H1 (cell line): ENCODE measurements around the gene SHC3. TPM values are rescaled to one million over a fixed set of nuclear protein-coding genes. Genes with fewer than 3 reads are reported as not detected.

ENCODE experiments used
- CTCF ChIA-PET: fragments of 300-600 bp; sonication (Branson Sonifier 250); formaldehyde crosslinking; loops from one replicate; lab custom pipeline; 2021; ENCODE audit not compliant: partially characterized antibody; lab: Charles Lee
- POLR2A ChIA-PET: fragments of 300-600 bp; sonication (Branson Sonifier 250); formaldehyde crosslinking; loops from one replicate; lab custom pipeline; 2021; ENCODE audit warnings: inconsistent platforms; ENCODE audit not compliant: partially characterized antibody; lab: Charles Lee
- DNase-seq, 2 experiments: peaks; one replicate each; pipeline versions ENCODE4 v3.0.0 to v3.0.0-alpha.2; 2010 to 2022; ENCODE audit warnings: low spot score in 2 of 2, low read depth in 1 of 2, mixed read lengths in 1 of 2
- FAIRE-seq: peaks from 2 replicates; lab custom pipeline; 2011; peaks lifted over from hg19 to GRCh38; lab: Jason Lieb, UNC
- H2AFZ ChIP-seq: 2 replicates; pipeline ENCODE4 v1.8.1; 2012; ENCODE audit warnings: low read length, inconsistent platforms
- H2AK5ac ChIP-seq: 2 replicates; pipeline ENCODE4 v1.6.1; 2013; ENCODE audit warnings: low read depth, low read length
- H2BK120ac ChIP-seq: replicated peaks from 2 replicates; pipeline ENCODE3; 2013; ENCODE audit warnings: low read depth, low read length, inconsistent platforms
- H2BK12ac ChIP-seq: 2 replicates; pipeline ENCODE4 v1.6.1; 2013; ENCODE audit warnings: low read depth, low read length
- H2BK15ac ChIP-seq: 2 replicates; pipeline ENCODE4 v1.6.1; 2013; ENCODE audit warnings: low read length
- H2BK20ac ChIP-seq: 2 replicates; pipeline ENCODE4 v1.6.1; 2013; ENCODE audit warnings: low read length
- H2BK5ac ChIP-seq: 2 replicates; pipeline ENCODE4 v1.6.1; 2013; ENCODE audit warnings: low read depth, low read length
- H3K14ac ChIP-seq: 2 replicates; pipeline ENCODE4 v1.6.1; 2013; ENCODE audit warnings: inconsistent platforms; ENCODE audit not compliant: insufficient read length
- H3K18ac ChIP-seq: 2 replicates; pipeline ENCODE4 v1.6.1; 2013; ENCODE audit warnings: low read length; ENCODE audit errors: extremely low read depth
- H3K23ac ChIP-seq: 2 replicates; pipeline ENCODE4 v1.6.1; 2013; ENCODE audit warnings: inconsistent platforms; ENCODE audit not compliant: insufficient read length
- H3K23me2 ChIP-seq: 2 replicates; pipeline ENCODE4 v1.6.1; 2013; ENCODE audit warnings: low read depth, low read length
- H3K27ac ChIP-seq: 2 replicates; pipeline ENCODE4 v1.6.1; 2011; ENCODE audit warnings: low read depth, low read length, inconsistent platforms
- H3K27me3 ChIP-seq, 4 experiments: replicated peaks in 1 of 4; 1 replicate in 1 of 4; 2 replicates in 3 of 4; pipeline versions ENCODE4 v1.6.1 to v1.8.1; 2011 to 2013; ENCODE audit warnings: low read length in 3 of 4, mild to moderate bottlenecking in 3 of 4, inconsistent platforms in 2 of 4, mixed read lengths in 2 of 4, moderate library complexity in 1 of 4; ENCODE audit not compliant: control insufficient read depth in 3 of 4, insufficient read depth in 3 of 4; ENCODE audit errors: extremely low read depth in 1 of 4
- H3K36me3 ChIP-seq, 4 experiments: 2 replicates each; pipeline versions ENCODE4 v1.6.1 to v1.8.1; 2011 to 2013; ENCODE audit warnings: mild to moderate bottlenecking in 4 of 4, low read length in 3 of 4, moderate library complexity in 2 of 4, control low read depth in 1 of 4, inconsistent platforms in 1 of 4; ENCODE audit not compliant: insufficient read depth in 4 of 4, control insufficient read depth in 2 of 4
- H3K4ac ChIP-seq: replicated peaks from 2 replicates; pipeline ENCODE3; 2013; ENCODE audit warnings: low read length, low read depth, mixed read lengths, inconsistent platforms; ENCODE audit not compliant: insufficient read length
- H3K4me1 ChIP-seq, 4 experiments: replicated peaks in 1 of 4; 1 replicate in 1 of 4; 2 replicates in 3 of 4; pipeline versions ENCODE4 v1.6.1 to v1.8.1; 2011 to 2013; ENCODE audit warnings: low read length in 3 of 4, inconsistent platforms in 2 of 4, mixed read lengths in 1 of 4; ENCODE audit not compliant: insufficient read depth in 4 of 4, control insufficient read depth in 3 of 4
- H3K4me2 ChIP-seq, 2 experiments: 2 replicates each; pipeline versions ENCODE4 v1.6.1 to v1.8.1; 2011 to 2013; ENCODE audit warnings: low read depth in 2 of 2, low read length in 2 of 2, control low read depth in 1 of 2, inconsistent platforms in 1 of 2, mild to moderate bottlenecking in 1 of 2; ENCODE audit not compliant: insufficient read depth in 1 of 2
- H3K4me3 ChIP-seq, 4 experiments: fragments of 200-600, 300-600 bp in 1 of 4; sonication (generic), shearing (Covaris generic), sonication (Bioruptor Twin) in 1 of 4; 2 replicates each; pipeline versions ENCODE4 v1.5.1 to v1.8.1; 2011 to 2016; ENCODE audit warnings: low read length in 4 of 4, low read depth in 3 of 4, control low read depth in 2 of 4, inconsistent platforms in 2 of 4, mild to moderate bottlenecking in 2 of 4, mixed read lengths in 1 of 4, moderate library complexity in 1 of 4; ENCODE audit not compliant: insufficient read depth in 2 of 4; ENCODE audit errors: extremely low read depth in 1 of 4
- H3K56ac ChIP-seq: replicated peaks from 2 replicates; pipeline ENCODE3; 2013; ENCODE audit warnings: low read depth, mild to moderate bottlenecking, mixed read lengths, low read length, inconsistent platforms; ENCODE audit not compliant: insufficient read length
- H3K79me1 ChIP-seq: 2 replicates; pipeline ENCODE4 v1.6.1; 2013; ENCODE audit warnings: low read depth, low read length, control low read depth
- H3K79me2 ChIP-seq, 2 experiments: 2 replicates each; pipeline versions ENCODE4 v1.6.1 to v1.8.1; 2012 to 2013; ENCODE audit warnings: low read length in 2 of 2, mild to moderate bottlenecking in 2 of 2, inconsistent platforms in 1 of 2; ENCODE audit not compliant: insufficient read depth in 2 of 2, control insufficient read depth in 1 of 2
- H3K9ac ChIP-seq, 4 experiments: replicated peaks in 1 of 4; 1 replicate in 1 of 4; 2 replicates in 3 of 4; pipeline versions ENCODE4 v1.6.1 to v1.8.1; 2011 to 2013; ENCODE audit warnings: low read depth in 3 of 4, low read length in 3 of 4, control low read depth in 2 of 4, mild to moderate bottlenecking in 2 of 4, moderate library complexity in 2 of 4, inconsistent platforms in 1 of 4; ENCODE audit errors: extremely low read depth in 1 of 4
- H3K9me3 ChIP-seq, 2 experiments: 2 replicates each; pipeline versions ENCODE4 v1.6.1 to v1.8.1; 2012 to 2013; ENCODE audit warnings: mild to moderate bottlenecking in 2 of 2, moderate library complexity in 2 of 2, control low read depth in 1 of 2, inconsistent platforms in 1 of 2, low read depth in 1 of 2, low read length in 1 of 2, mixed read lengths in 1 of 2; ENCODE audit not compliant: insufficient read depth in 2 of 2
- H4K20me1 ChIP-seq, 2 experiments: replicated peaks in 1 of 2; 2 replicates each; pipeline versions ENCODE3 to v1.8.1; 2011 to 2013; ENCODE audit warnings: inconsistent platforms in 2 of 2, low read length in 2 of 2, mild to moderate bottlenecking in 1 of 2; ENCODE audit not compliant: insufficient read depth in 2 of 2, control insufficient read depth in 1 of 2
- H4K5ac ChIP-seq: 2 replicates; pipeline ENCODE4 v1.6.1; 2013; ENCODE audit warnings: low read length, low read depth, mixed read lengths, inconsistent platforms; ENCODE audit not compliant: insufficient read length
- H4K8ac ChIP-seq: 2 replicates; pipeline ENCODE4 v1.8.0; 2013; ENCODE audit warnings: mild to moderate bottlenecking, moderate library complexity, low read length, inconsistent platforms; ENCODE audit not compliant: insufficient read depth; ENCODE audit errors: extremely low read depth
- H4K91ac ChIP-seq: replicated peaks from 2 replicates; pipeline ENCODE3; 2013; ENCODE audit warnings: low read length, mixed read lengths, inconsistent platforms; ENCODE audit not compliant: insufficient read length
- BCL11A ChIP-seq, 2 experiments: IDR thresholded peaks; one replicate each; pipeline ENCODE4 v1.6.1; 2011; ENCODE audit warnings: low read depth in 2 of 2, low read length in 2 of 2, mild to moderate bottlenecking in 2 of 2
- CBX8 ChIP-seq: fragments of 300-800, 300-1000 bp; sonication (generic); IDR thresholded peaks from 2 replicates; pipeline ENCODE4 v1.7.1; 2016; ENCODE audit warnings: low read depth, low read length, borderline replicate concordance
- CHD2 ChIP-seq: IDR thresholded peaks from 2 replicates; pipeline ENCODE4 v1.6.1; 2012; ENCODE audit warnings: low read length, improper control_type of control experiment
- EZH2 ChIP-seq: fragments of 200-600 bp; sonication (generic); IDR thresholded peaks from 2 replicates; pipeline ENCODE4 v1.7.1; 2012; ENCODE audit warnings: low read depth, mild to moderate bottlenecking, moderate library complexity, low read length, inconsistent platforms; ENCODE audit not compliant: severe bottlenecking
- HDAC2 ChIP-seq, 2 experiments: fragments of 300-600 bp in 1 of 2; sonication (generic) in 1 of 2; IDR thresholded peaks; 2 replicates each; pipeline ENCODE4 v1.6.1; 2011 to 2012; ENCODE audit warnings: low read depth in 2 of 2, low read length in 2 of 2, mild to moderate bottlenecking in 2 of 2, moderate library complexity in 2 of 2, borderline replicate concordance in 1 of 2, inconsistent platforms in 1 of 2
- SIX5 ChIP-seq: IDR thresholded peaks from 2 replicates; pipeline ENCODE4 v1.6.1; 2011; ENCODE audit warnings: mild to moderate bottlenecking, low read depth, low read length
- SP2 ChIP-seq: IDR thresholded peaks from 2 replicates; pipeline ENCODE4 v1.6.1; 2012; ENCODE audit warnings: mild to moderate bottlenecking, low read length, inconsistent platforms
- YY1 ChIP-seq: IDR thresholded peaks from 2 replicates; pipeline ENCODE4 v1.6.1; 2011; ENCODE audit warnings: low read depth, mild to moderate bottlenecking, low read length
- WGBS, 2 experiments: shearing (Covaris generic) in 1 of 2; methylation state at CpG; one replicate each; pipeline versions ENCODE4 v1.1.6 to v1.1.7; 2013 to 2015; ENCODE audit warnings: low lambda C conversion rate in 2 of 2, mixed read lengths in 2 of 2, inconsistent platforms in 1 of 2, low coverage in 1 of 2, missing lambda C conversion rate in 1 of 2; ENCODE audit not compliant: insufficient replicate concordance in 2 of 2, insufficient coverage in 1 of 2, insufficient read length in 1 of 2; ENCODE audit errors: extremely low coverage in 1 of 2, missing lambda C conversion rate in 1 of 2; 5-methylcytosine and 5-hydroxymethylcytosine counted together
- polyA plus RNA-seq, 7 experiments: library from polyadenylated mRNA; depleted of rRNA in 3 of 7; stranded (reverse) in 5 of 7; unstranded in 2 of 7; fragments of >200 nt in 5 of 7; fragments of 200-250 nt in 2 of 7; gene quantifications; 1 replicate in 5 of 7; 2 replicates in 1 of 7; 4 replicates in 1 of 7; pipeline versions ENCODE4 v1.2.1 to v1.2.3, GENCODE V29; 2011 to 2013; ENCODE audit warnings: missing spikeins in 2 of 7, mixed read lengths in 2 of 7
- total RNA-seq: library from RNA; stranded (reverse); fragmentation: NEBNext Ultra II Directional; extraction: Animal tissue kit (Norgen Biotek cat#: 25700); gene quantifications from 2 replicates; pipeline ENCODE4 v1.2.1, GENCODE V29; 2021
- TF ChIP-seq, protein P1 (sequence below): IDR thresholded peaks from 2 replicates; pipeline ENCODE4 v1.6.1; 2012; ENCODE audit warnings: inconsistent platforms
- TF ChIP-seq, protein P2 (sequence below): IDR thresholded peaks from 2 replicates; pipeline ENCODE4 v1.6.1; 2012; ENCODE audit warnings: inconsistent platforms

The SHC3 gene
- total and polyA plus RNA-seq, 2 of the 8 experiments (the other 6 are each of a cell fraction or from before 2014, with no cell fraction given): 1.4 to 7.1 TPM

DNA sequence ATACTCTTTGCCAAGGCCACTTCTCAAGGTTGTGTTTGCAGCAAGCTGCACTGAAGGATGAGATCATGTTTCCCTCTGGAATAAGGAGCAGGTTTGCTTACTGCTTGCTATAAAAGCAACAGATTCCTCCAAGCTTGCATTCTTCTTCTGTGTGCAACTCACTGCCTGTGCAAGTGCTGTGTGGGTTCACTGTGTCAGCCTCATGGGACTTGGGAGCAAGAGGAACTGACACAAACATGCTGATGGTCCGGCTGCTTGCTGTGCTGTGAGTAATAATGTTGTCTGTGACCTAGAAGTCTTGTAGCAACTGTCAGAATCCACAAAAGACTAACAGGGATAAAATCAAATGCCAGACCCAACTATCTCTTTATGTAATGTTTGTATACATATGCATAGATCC lies 33.6 kb upstream of the SHC3 start:
- Histone ChIP-seq H4K20me1 (no peaks in the 10 kb centered on the region), H3K9me3 (peaks cover 5 to 11% of the 10 kb centered on the region in 2 experiments; a peak in 3 of 4 replicates), H3K18ac (no peak overlapping the region), H2BK120ac (no peak overlapping the region), H3K4me3 (no peak overlapping the region), H2BK5ac (no peak overlapping the region), H3K27me3 (no peaks in the 10 kb centered on the region), H3K4me2 (no peak overlapping the region), H3K36me3 (no peaks in the 10 kb centered on the region), H3K14ac (no peak overlapping the region), H3K23me2 (no peaks in the 10 kb centered on the region), H4K5ac (no peak overlapping the region), H3K23ac (no peak overlapping the region), H2BK20ac (no peak overlapping the region), H2AK5ac (no peak overlapping the region), H4K91ac (no peak overlapping the region), H3K9ac (no peak overlapping the region), H3K79me1 (no peaks in the 10 kb centered on the region), H3K56ac (no peak overlapping the region), H3K4me1 (no peaks in the 10 kb centered on the region), H4K8ac (no peak overlapping the region), H2BK12ac (no peak overlapping the region), H2AFZ (no peak overlapping the region), H3K4ac (no peak overlapping the region), H2BK15ac (no peak overlapping the region), H3K27ac (no peak overlapping the region), H3K79me2 (no peaks in the 10 kb centered on the region)
- WGBS, 2 experiments: 53% methylated on average over 1 of the region's 1 CpG; no CpG with 5 or more reads in 1 of the 2 experiments
- TF ChIP-seq CBX8 (no peak), HDAC2 (IDR thresholded peaks at IDR 0.05; ENCODE audit: borderline replicate concordance in 1 of 2, low read depth in 2 of 2, low read length in 2 of 2) (no peak), SIX5 (no peak), YY1 (no peak), EZH2 (no peak), CHD2 (no peak), BCL11A (IDR thresholded peaks at IDR 0.05; ENCODE audit: low read depth in 2 of 2, low read length in 2 of 2) (no peak), SP2 (no peak)
- TF ChIP-seq, protein P1, sequence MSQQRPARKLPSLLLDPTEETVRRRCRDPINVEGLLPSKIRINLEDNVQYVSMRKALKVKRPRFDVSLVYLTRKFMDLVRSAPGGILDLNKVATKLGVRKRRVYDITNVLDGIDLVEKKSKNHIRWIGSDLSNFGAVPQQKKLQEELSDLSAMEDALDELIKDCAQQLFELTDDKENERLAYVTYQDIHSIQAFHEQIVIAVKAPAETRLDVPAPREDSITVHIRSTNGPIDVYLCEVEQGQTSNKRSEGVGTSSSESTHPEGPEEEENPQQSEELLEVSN: no peak
- TF ChIP-seq, protein P2, sequence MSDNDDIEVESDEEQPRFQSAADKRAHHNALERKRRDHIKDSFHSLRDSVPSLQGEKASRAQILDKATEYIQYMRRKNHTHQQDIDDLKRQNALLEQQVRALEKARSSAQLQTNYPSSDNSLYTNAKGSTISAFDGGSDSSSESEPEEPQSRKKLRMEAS: no peak
- FAIRE-seq: no peak
- ChIA-PET CTCF (no interaction called here), POLR2A (no interaction called here)
- DNase-seq: no peak
